ENCODE results near the gene CCDC171. TPM values are rescaled to one million over a fixed set of nuclear protein-coding genes. Genes with fewer than 3 reads are reported as not detected.
A peak's percentile ranks its signal among the peaks of the same experiment; 100 is the strongest.
"Not testable (repeated sequence)": the region's sequence is repeated elsewhere in the genome, so short reads cannot be mapped to it uniquely, and the experiment has no call there.

CCDC171 gene
- total RNA-seq, 4 donors from 2014 or later, result 6.2 to 9.6 (median 7.8) TPM

DNA sequence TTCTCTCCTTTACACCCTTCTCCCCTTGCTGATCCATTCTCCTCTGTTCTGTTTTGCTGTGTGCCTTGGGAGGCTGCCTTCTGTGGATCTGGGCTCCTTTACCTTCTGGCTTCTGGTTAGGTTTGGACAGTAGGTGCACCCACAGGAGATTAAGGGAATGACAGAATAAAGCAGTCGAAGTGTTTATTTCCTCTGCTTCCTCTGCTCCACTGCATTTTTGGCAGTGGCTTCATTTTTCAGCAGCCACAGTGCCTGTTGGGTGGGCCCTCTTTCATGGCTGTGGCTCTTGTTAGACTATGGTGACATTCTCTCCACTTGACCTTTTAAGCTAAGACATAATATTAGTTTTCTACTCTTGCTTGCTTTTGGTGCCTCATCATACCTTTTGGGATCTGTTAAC, 144.1 kb downstream of the CCDC171 start:
- intact Hi-C loops (cut with DNase I), result no loop called here
- WGBS, 2 donors, result 0 to 6% methylated on average over 1 of the region's 1 CpG

DNA sequence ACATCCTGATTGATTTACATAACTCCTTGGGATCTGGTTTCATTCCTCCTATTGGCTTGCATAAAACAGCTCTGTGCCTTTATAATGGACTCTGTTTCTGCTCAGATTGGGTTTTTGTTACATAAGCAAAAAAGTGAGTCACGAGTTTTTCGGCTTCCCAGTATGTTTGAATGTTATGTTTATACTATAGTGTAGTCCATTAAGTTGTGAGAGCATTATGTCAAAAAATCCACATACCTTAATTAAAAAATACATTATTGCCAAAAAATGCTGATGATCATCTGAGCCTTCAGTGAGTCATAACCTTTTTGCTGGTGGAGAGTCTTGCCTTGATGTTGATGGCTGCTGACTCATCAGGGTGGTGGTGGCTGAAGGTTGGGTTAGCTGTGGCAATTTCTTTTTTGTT, 144.6 kb downstream of the CCDC171 start:
- whole genome bisulfite sequencing, 2 donors, result 85 to 93% methylated on average over 2 of the region's 2 CpGs
- TF ChIP-seq, protein P1, sequence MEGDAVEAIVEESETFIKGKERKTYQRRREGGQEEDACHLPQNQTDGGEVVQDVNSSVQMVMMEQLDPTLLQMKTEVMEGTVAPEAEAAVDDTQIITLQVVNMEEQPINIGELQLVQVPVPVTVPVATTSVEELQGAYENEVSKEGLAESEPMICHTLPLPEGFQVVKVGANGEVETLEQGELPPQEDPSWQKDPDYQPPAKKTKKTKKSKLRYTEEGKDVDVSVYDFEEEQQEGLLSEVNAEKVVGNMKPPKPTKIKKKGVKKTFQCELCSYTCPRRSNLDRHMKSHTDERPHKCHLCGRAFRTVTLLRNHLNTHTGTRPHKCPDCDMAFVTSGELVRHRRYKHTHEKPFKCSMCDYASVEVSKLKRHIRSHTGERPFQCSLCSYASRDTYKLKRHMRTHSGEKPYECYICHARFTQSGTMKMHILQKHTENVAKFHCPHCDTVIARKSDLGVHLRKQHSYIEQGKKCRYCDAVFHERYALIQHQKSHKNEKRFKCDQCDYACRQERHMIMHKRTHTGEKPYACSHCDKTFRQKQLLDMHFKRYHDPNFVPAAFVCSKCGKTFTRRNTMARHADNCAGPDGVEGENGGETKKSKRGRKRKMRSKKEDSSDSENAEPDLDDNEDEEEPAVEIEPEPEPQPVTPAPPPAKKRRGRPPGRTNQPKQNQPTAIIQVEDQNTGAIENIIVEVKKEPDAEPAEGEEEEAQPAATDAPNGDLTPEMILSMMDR (IDR thresholded peaks at IDR 0.05), result no peak
- no peak for TF ChIP-seq POLR2A (IDR thresholded peaks at IDR 0.05)

More for the DNA sequence above, 144.1 kb downstream of the CCDC171 start:
- no peaks in the 10 kb centered on the region for H3K36me3 ChIP-seq
- H3K4me3 ChIP-seq (replicated peaks in 1 of 3), result no peak overlapping the region
- H3K27me3 ChIP-seq, result no peaks in the 10 kb centered on the region
- no peaks in the 10 kb centered on the region for H3K9me3 ChIP-seq
- TF ChIP-seq POLR2A (IDR thresholded peaks at IDR 0.05), result no peak
- TF ChIP-seq, protein P1 (IDR thresholded peaks at IDR 0.05), result peak in 2 of 6 experiments; percentile 25 to 33
- H3K4me1 ChIP-seq, result peaks cover 0 to 7% of the 10 kb centered on the region in 2 donors
- H3K27ac ChIP-seq, result no peak overlapping the region
- DNase-seq, result peak; percentile 18 to 47

DNA sequence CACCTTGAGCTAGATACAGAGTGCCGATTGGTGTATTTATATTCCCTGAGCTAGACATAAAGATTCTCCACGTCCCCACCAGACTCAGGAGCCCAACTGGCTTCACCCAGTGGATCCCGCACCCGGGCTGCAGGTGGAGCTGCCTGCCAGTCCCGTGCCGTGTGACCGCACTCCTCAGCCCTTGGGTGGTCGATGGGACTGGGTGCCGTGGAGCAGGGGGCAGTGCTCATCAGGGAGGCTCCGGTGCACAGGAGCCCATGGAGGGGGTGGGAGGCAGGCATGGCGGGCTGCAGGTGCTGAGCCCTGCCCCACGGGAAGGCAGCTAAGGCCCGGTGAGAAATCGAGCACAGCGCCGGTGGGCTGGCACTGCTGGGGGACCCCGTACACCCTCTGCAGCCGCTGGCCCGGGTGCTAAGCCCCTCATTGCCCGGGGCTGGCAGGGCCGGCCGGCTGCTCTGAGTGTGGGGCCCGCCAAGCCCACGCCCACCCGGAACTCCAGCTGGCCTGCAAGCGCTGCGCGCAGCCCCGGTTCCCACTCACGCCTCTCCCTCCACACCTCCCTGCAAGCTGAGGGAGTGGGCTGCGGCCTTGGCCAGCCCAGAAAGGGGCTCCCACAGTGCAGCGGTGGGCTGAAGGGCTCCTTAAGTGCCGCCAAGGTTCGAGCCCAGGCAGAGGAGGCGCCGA, 147.2 kb downstream of the CCDC171 start:
- DNase-seq; H3K4me1 ChIP-seq; H3K27ac ChIP-seq; intact Hi-C loops (cut with DNase I); H3K27me3 ChIP-seq; H3K9me3 ChIP-seq; H3K4me3 ChIP-seq (replicated peaks in 1 of 3); H3K36me3 ChIP-seq: not testable (repeated sequence)
- 93 to 95% methylated on average over 23 to 27 of the region's 36 CpGs for WGBS, 2 donors

More for the DNA sequence above, 144.6 kb downstream of the CCDC171 start:
- no peak for DNase-seq
- Histone ChIP-seq H3K27ac (no peak overlapping the region), H3K9me3 (no peaks in the 10 kb centered on the region), H3K4me1 (peaks cover 0 to 7% of the 10 kb centered on the region in 2 donors), H3K27me3 (no peaks in the 10 kb centered on the region), H3K4me3 (replicated peaks in 1 of 3) (no peak overlapping the region), H3K36me3 (no peaks in the 10 kb centered on the region)
- intact Hi-C loops (cut with DNase I), result no loop called here

DNA sequence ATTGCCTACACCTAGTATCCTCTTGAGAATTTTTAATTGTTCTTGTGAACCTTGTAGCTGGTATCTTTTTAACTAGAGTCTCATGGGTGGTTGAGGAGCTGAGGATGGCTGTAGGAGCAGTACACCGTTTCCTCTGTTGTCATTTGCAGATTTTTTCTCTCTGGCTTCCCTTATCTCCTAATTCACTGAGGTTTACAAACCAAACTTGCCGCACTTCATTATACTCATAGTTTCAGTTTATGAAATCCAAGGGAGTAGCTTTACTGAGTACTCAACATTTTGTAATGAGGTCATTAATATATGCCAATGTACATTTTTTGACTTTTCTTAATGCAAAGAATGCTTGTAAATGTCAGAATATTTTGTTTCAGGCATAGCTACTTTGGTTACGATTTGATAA, 154.2 kb downstream of the CCDC171 start:
- Histone ChIP-seq H3K9me3 (no peaks in the 10 kb centered on the region), H3K36me3 (no peaks in the 10 kb centered on the region), H3K4me1 (no peaks in the 10 kb centered on the region), H3K4me3 (replicated peaks in 1 of 3) (no peak overlapping the region), H3K27ac (no peak overlapping the region), H3K27me3 (no peaks in the 10 kb centered on the region)
- TF ChIP-seq, protein P1 (IDR thresholded peaks at IDR 0.05), result no peak
- no peak for TF ChIP-seq POLR2A (IDR thresholded peaks at IDR 0.05)
- no peak for DNase-seq
- 89 to 93% methylated on average over 3 of the region's 3 CpGs for WGBS, 2 donors
- intact Hi-C loops (cut with DNase I), result no loop called here

DNA sequence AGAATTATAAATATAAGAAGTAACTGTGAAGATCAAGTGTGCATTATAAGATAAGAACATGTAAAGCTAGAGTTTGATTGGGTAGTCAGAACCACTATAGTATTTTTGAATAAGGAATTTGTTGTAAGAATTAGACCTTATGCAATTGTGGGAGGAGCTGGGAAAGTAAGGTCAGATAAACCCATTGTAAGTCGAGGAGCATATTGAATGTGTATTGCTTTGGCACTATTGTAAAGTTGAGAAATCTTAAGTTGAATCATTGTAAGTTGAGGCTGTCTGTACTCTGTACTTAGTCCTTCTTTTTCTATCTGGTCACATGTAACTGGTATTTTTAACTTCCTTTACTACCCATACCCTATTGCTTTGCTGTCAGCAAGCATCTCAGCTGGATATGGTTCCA, 158.7 kb downstream of the CCDC171 start:
- intact Hi-C loops (cut with DNase I), result no loop called here
- H3K27ac ChIP-seq, result no peak overlapping the region
- 82 to 92% methylated on average over 1 of the region's 1 CpG for WGBS, 2 donors
- no peaks in the 10 kb centered on the region for H3K36me3 ChIP-seq
- H3K9me3 ChIP-seq, result no peaks in the 10 kb centered on the region
- H3K27me3 ChIP-seq, result no peaks in the 10 kb centered on the region
- no peak overlapping the region for H3K4me3 ChIP-seq (replicated peaks in 1 of 3)
- no peak for DNase-seq
- H3K4me1 ChIP-seq, result no peaks in the 10 kb centered on the region
- TF ChIP-seq, protein P1 (IDR thresholded peaks at IDR 0.05), result no peak
- no peak for TF ChIP-seq POLR2A (IDR thresholded peaks at IDR 0.05)

All from thyroid gland (tissue), 4 donors.